Panc1 (cell line): ENCODE results near the gene RALB. TPM values are rescaled to one million over a fixed set of nuclear protein-coding genes. Genes with fewer than 3 reads are reported as not detected.

ENCODE experiments used
- ATAC-seq: fragments of 200-7000 bp; cut with Tn5 transposase; 2 replicates; pipeline ENCODE4 v1.9.1; 2020; ENCODE audit warnings: mild to moderate bottlenecking, moderate library complexity
- BruUV-seq: library from RNA; stranded (reverse); fragments of 400-500 nt; replicated peaks from 2 replicates; lab custom pipeline; 2021; lab: Mats Ljungman, UMichigan
- CTCF ChIA-PET: fragments of 300-600 bp; sonication (Branson Sonifier 250); formaldehyde crosslinking; loops from one replicate; lab custom pipeline; 2022; ENCODE audit warnings: antibody characterized with exemption; lab: Charles Lee
- POLR2A ChIA-PET: fragments of 300-600 bp; sonication (Branson Sonifier 250); formaldehyde crosslinking; loops from one replicate; lab custom pipeline; 2022; ENCODE audit warnings: antibody characterized with exemption; lab: Charles Lee
- DNase-seq: peaks from one replicate; pipeline ENCODE4 v3.0.0-alpha.2; 2010; ENCODE audit warnings: low read depth, low spot score
- H3K27ac ChIP-seq: 2 replicates; pipeline ENCODE4 v1.5.1; 2011; ENCODE audit warnings: mild to moderate bottlenecking, low read length, inconsistent platforms
- H3K27me3 ChIP-seq: fragments of 200-500 bp; sonication (Bioruptor generic); 2 replicates; pipeline ENCODE4 v1.6.0; 2014; ENCODE audit warnings: low read length, inconsistent platforms; ENCODE audit not compliant: control insufficient read depth, insufficient read depth
- H3K36me3 ChIP-seq: fragments of 200-500 bp; sonication (Bioruptor generic); 2 replicates; pipeline ENCODE4 v1.5.1; 2014; ENCODE audit warnings: inconsistent platforms, mild to moderate bottlenecking, low read length, moderate library complexity; ENCODE audit not compliant: control insufficient read depth, insufficient read depth
- H3K4me1 ChIP-seq: 2 replicates; pipeline ENCODE4 v1.5.1; 2011; ENCODE audit warnings: inconsistent platforms, mild to moderate bottlenecking, low read length, moderate library complexity; ENCODE audit not compliant: control insufficient read depth, insufficient read depth
- H3K4me3 ChIP-seq, 2 experiments: 2 replicates each; pipeline ENCODE4 v1.5.1; 2011 to 2012; ENCODE audit warnings: low read depth in 2 of 2, low read length in 2 of 2, mild to moderate bottlenecking in 2 of 2, inconsistent platforms in 1 of 2, moderate library complexity in 1 of 2
- H3K9me3 ChIP-seq: fragments of 200-500 bp; sonication (Bioruptor generic); 2 replicates; pipeline ENCODE4 v1.5.1; 2014; ENCODE audit warnings: low read depth, mild to moderate bottlenecking, inconsistent platforms, low read length, moderate library complexity; ENCODE audit not compliant: control insufficient read depth, insufficient read depth
- CTCF ChIP-seq: fragments of 450-650 bp; IDR thresholded peaks from 2 replicates; pipeline ENCODE4 v1.5.1; 2017; ENCODE audit warnings: mild to moderate bottlenecking
- POLR2AphosphoS5 ChIP-seq: IDR thresholded peaks from 2 replicates; pipeline ENCODE4 v1.6.1; 2012; ENCODE audit warnings: mild to moderate bottlenecking, low read depth, low read length, moderate library complexity
- SIN3A ChIP-seq: IDR thresholded peaks from 2 replicates; pipeline ENCODE4 v1.6.1; 2012; ENCODE audit warnings: low read depth, mild to moderate bottlenecking, low read length, moderate library complexity, borderline replicate concordance; ENCODE audit not compliant: insufficient read depth
- TCF7L2 ChIP-seq: IDR thresholded peaks from 2 replicates; pipeline ENCODE4 v1.6.1; 2011; ENCODE audit warnings: mild to moderate bottlenecking, low read depth, low read length, inconsistent platforms
- in situ Hi-C: cut with HindIII; loops from 2 replicates; pipeline ENCODE4 v1.10.0; 2016; ENCODE audit warnings: low sequenced_read_pairs, low pct_unique_long_range_greater_than_20kb
- intact Hi-C: fragments of 100-400 bp; cut with micrococcal nuclease; formaldehyde crosslinking; loops from one replicate; pipeline ENCODE4 v1.10.0; 2022; ENCODE audit not compliant: unreplicated experiment
- total RNA-seq: library from RNA; stranded (reverse); gene quantifications from one replicate; pipeline ENCODE4 v1.2.1, GENCODE V29; 2021; ENCODE audit not compliant: unreplicated experiment
- TF ChIP-seq, protein P1 (sequence below), 2 experiments: IDR thresholded peaks; 2 replicates each; pipeline ENCODE4 v1.6.1; 2011 to 2012; ENCODE audit warnings: low read depth in 2 of 2, control low read depth in 1 of 2, low read length in 1 of 2, mild to moderate bottlenecking in 1 of 2, moderate library complexity in 1 of 2; ENCODE audit not compliant: insufficient read depth in 1 of 2

RALB gene
- total RNA-seq, 1 experiment from 2014 or later = 47.8 TPM

GRCh38 chr2:120293096-120294007 is 40.7 kb downstream of the RALB start:
- no peak overlapping the region for H3K27ac ChIP-seq
- in situ Hi-C loops (no loop called here), intact Hi-C loops (no loop called here)
- CTCF ChIA-PET = interaction anchor here (0.7 kb wide), 1 partner anchor 11 kb away, joined by 3 read pairs; no protein-coding TSS in a partner anchor
- peaks cover 3% of the 10 kb centered on the region; the same call in 1 of the 2 replicates for H3K36me3 ChIP-seq
- POLR2A ChIA-PET = no interaction called here
- BruUV-seq = TSS peak; percentile 79
- no peak overlapping the region for H3K4me3 ChIP-seq
- no peak for TF ChIP-seq POLR2AphosphoS5
- no peak for TF ChIP-seq CTCF
- TF ChIP-seq, protein P1, sequence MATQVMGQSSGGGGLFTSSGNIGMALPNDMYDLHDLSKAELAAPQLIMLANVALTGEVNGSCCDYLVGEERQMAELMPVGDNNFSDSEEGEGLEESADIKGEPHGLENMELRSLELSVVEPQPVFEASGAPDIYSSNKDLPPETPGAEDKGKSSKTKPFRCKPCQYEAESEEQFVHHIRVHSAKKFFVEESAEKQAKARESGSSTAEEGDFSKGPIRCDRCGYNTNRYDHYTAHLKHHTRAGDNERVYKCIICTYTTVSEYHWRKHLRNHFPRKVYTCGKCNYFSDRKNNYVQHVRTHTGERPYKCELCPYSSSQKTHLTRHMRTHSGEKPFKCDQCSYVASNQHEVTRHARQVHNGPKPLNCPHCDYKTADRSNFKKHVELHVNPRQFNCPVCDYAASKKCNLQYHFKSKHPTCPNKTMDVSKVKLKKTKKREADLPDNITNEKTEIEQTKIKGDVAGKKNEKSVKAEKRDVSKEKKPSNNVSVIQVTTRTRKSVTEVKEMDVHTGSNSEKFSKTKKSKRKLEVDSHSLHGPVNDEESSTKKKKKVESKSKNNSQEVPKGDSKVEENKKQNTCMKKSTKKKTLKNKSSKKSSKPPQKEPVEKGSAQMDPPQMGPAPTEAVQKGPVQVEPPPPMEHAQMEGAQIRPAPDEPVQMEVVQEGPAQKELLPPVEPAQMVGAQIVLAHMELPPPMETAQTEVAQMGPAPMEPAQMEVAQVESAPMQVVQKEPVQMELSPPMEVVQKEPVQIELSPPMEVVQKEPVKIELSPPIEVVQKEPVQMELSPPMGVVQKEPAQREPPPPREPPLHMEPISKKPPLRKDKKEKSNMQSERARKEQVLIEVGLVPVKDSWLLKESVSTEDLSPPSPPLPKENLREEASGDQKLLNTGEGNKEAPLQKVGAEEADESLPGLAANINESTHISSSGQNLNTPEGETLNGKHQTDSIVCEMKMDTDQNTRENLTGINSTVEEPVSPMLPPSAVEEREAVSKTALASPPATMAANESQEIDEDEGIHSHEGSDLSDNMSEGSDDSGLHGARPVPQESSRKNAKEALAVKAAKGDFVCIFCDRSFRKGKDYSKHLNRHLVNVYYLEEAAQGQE (IDR thresholded peaks at IDR 0.05; ENCODE audit: insufficient read depth in 1 of 2, low read depth in 2 of 2, low read length in 1 of 2) = no peak
- no peak for TF ChIP-seq TCF7L2
- TF ChIP-seq SIN3A = no peak
- no peak for DNase-seq
- ATAC-seq = no peak
- no peaks in the 10 kb centered on the region for H3K27me3 ChIP-seq
- H3K9me3 ChIP-seq = no peaks in the 10 kb centered on the region
- H3K4me1 ChIP-seq = no peaks in the 10 kb centered on the region

DNA sequence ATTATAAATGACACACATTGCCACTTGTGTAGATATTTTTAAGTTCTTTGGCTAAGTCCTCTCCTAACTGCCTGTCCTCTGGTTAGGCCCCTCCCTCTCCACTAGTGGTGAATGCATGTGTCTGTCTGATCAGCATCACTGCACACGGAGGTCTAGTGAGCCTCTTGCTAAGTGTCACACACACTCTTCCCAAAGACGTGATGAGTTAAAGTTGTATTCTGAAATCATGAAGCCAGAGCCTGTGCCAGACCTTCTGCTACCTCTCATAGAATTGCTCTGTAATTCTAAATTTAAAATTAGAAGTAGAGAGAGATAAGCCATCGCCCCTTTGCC is 41.3 kb downstream of the RALB start:
- H3K4me3 ChIP-seq = no peak overlapping the region
- CTCF ChIA-PET = no interaction called here
- intact Hi-C loops = no loop called here
- DNase-seq = no peak
- BruUV-seq = no TSS peak
- in situ Hi-C loops = no loop called here
- ATAC-seq = no peak
- no peaks in the 10 kb centered on the region for H3K9me3 ChIP-seq
- peaks cover 3% of the 10 kb centered on the region; the same call in 1 of the 2 replicates for H3K36me3 ChIP-seq
- H3K4me1 ChIP-seq = no peaks in the 10 kb centered on the region
- no peaks in the 10 kb centered on the region for H3K27me3 ChIP-seq
- no peak overlapping the region for H3K27ac ChIP-seq
- POLR2A ChIA-PET = no interaction called here
- TF ChIP-seq TCF7L2 (no peak), SIN3A (no peak), POLR2AphosphoS5 (no peak), CTCF (no peak)
- TF ChIP-seq, protein P1 (IDR thresholded peaks at IDR 0.05; ENCODE audit: insufficient read depth in 1 of 2, low read depth in 2 of 2, low read length in 1 of 2) = no peak
